ENCODE results near the gene C1D. TPM values are rescaled to one million over a fixed set of nuclear protein-coding genes. Genes with fewer than 3 reads are reported as not detected.

C1D gene
- total and polyA plus RNA-seq, 2 experiments from 2014 or later, result 29.4 to 55.6 TPM

DNA sequence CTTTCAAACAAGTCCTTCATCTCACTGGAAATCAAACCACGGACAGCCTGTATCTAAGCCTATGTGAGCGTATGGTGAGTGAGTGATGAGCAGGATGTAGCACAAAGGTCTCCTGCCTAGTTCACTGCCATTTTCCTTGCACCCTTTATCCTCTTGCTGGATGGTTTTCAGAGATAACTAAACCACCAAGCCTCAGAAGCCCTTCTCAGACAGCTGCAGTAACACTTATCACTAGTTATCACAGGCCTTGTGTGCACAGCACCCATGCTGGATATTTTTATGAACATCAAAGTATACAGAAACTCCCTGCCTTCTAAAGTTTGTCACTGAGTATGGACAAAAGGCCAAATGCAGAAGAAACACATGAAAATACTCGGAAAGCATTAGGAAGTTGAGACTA, 69.5 kb downstream of the C1D start:
- TF ChIP-seq EZH2phosphoT487 (IDR thresholded peaks at IDR 0.05; ENCODE audit: low read depth, severe bottlenecking, unreplicated experiment), result no peak
- TF ChIP-seq, protein P1, sequence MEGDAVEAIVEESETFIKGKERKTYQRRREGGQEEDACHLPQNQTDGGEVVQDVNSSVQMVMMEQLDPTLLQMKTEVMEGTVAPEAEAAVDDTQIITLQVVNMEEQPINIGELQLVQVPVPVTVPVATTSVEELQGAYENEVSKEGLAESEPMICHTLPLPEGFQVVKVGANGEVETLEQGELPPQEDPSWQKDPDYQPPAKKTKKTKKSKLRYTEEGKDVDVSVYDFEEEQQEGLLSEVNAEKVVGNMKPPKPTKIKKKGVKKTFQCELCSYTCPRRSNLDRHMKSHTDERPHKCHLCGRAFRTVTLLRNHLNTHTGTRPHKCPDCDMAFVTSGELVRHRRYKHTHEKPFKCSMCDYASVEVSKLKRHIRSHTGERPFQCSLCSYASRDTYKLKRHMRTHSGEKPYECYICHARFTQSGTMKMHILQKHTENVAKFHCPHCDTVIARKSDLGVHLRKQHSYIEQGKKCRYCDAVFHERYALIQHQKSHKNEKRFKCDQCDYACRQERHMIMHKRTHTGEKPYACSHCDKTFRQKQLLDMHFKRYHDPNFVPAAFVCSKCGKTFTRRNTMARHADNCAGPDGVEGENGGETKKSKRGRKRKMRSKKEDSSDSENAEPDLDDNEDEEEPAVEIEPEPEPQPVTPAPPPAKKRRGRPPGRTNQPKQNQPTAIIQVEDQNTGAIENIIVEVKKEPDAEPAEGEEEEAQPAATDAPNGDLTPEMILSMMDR (IDR thresholded peaks at IDR 0.05; ENCODE audit: poor library complexity), result no peak
- TF ChIP-seq EZH2 (IDR thresholded peaks at IDR 0.05; ENCODE audit: borderline replicate concordance), result no peak
- H3K4me1 ChIP-seq (ENCODE audit: insufficient read depth), result no peaks in the 10 kb centered on the region
- no peaks in the 10 kb centered on the region for H4K20me1 ChIP-seq (ENCODE audit: insufficient read depth, poor library complexity, severe bottlenecking)
- H3K4me2 ChIP-seq, result no peak overlapping the region
- H3K27me3 ChIP-seq, result no peaks in the 10 kb centered on the region
- H2AFZ ChIP-seq, result no peak overlapping the region
- no peaks in the 10 kb centered on the region for H3K79me2 ChIP-seq
- no peaks in the 10 kb centered on the region for H3K36me3 ChIP-seq (replicated peaks; ENCODE audit: insufficient read depth, low read depth)
- 92% methylated on average over 3 of the region's 3 CpGs for WGBS (ENCODE audit: low lambda C conversion rate, missing lambda C conversion rate)
- no peak overlapping the region for H3K27ac ChIP-seq
- H3K4me3 ChIP-seq, result no peak overlapping the region
- no peaks in the 10 kb centered on the region for H3K9me2 ChIP-seq (replicated peaks; ENCODE audit: insufficient read depth)
- no peak for DNase-seq (ENCODE audit: low spot score)
- no peaks in the 10 kb centered on the region for H3K9me3 ChIP-seq (ENCODE audit: low read depth)

DNA sequence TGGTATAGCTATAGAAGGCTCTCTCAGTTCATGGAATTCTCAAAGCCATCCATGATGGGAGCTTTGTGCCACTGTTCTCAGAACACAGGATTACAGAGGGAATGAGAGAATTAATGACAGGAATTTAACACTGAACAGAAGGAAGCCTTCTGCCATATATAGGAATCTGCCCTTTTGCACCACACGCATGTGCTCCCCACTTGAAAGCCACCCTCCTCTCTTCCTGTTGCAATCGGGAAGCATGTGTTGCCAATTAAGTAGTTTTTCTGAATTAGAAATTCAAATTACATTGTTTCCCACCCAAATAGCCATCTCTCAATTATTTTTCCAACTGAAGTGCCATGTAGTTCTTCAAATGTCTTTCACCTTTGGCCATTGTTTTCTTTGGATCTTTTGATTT, 71.3 kb downstream of the C1D start:
- no peaks in the 10 kb centered on the region for H3K36me3 ChIP-seq (replicated peaks; ENCODE audit: insufficient read depth, low read depth)
- H4K20me1 ChIP-seq (ENCODE audit: insufficient read depth, poor library complexity, severe bottlenecking), result no peaks in the 10 kb centered on the region
- 75% methylated on average over 2 of the region's 2 CpGs for WGBS (ENCODE audit: low lambda C conversion rate, missing lambda C conversion rate)
- no peaks in the 10 kb centered on the region for H3K27me3 ChIP-seq
- TF ChIP-seq EZH2 (IDR thresholded peaks at IDR 0.05; ENCODE audit: borderline replicate concordance) (no peak), EZH2phosphoT487 (IDR thresholded peaks at IDR 0.05; ENCODE audit: low read depth, severe bottlenecking, unreplicated experiment) (no peak)
- TF ChIP-seq, protein P1 (IDR thresholded peaks at IDR 0.05; ENCODE audit: poor library complexity), result no peak
- DNase-seq (ENCODE audit: low spot score), result no peak
- H3K79me2 ChIP-seq, result no peaks in the 10 kb centered on the region
- no peaks in the 10 kb centered on the region for H3K4me1 ChIP-seq (ENCODE audit: insufficient read depth)
- no peaks in the 10 kb centered on the region for H3K9me3 ChIP-seq (ENCODE audit: low read depth)
- no peak overlapping the region for H3K27ac ChIP-seq
- no peak overlapping the region for H2AFZ ChIP-seq
- no peaks in the 10 kb centered on the region for H3K9me2 ChIP-seq (replicated peaks; ENCODE audit: insufficient read depth)
- H3K4me3 ChIP-seq, result no peak overlapping the region
- H3K4me2 ChIP-seq, result no peak overlapping the region

Other genes starting within 250 kb of the C1D start
- gene PNO1, start 94.9 kb upstream of the C1D start, total RNA-seq, result 15.5 and 19.1 TPM in 2 replicates
- 20.7 and 22.9 TPM in 2 replicates for gene PNO1, start 94.9 kb upstream of the C1D start, polyA plus RNA-seq
- 35.1 and 46.5 TPM in 2 replicates for gene PPP3R1, start 189.5 kb upstream of the C1D start, total RNA-seq
- 3.5 and 5.1 TPM in 2 replicates for gene PPP3R1, start 189.5 kb upstream of the C1D start, polyA plus RNA-seq

Measured in hepatocyte (in vitro differentiated cells).